Smooth muscle cell (in vitro differentiated cells): ENCODE measurements around the gene FPGS. TPM values are rescaled to one million over a fixed set of nuclear protein-coding genes. Genes with fewer than 3 reads are reported as not detected.

Experiments used
- DNase-seq: peaks from one replicate; lab custom pipeline; 2025; ENCODE audit not compliant: unreplicated experiment; lab: John Stamatoyannopoulos, UW
- H2AFZ ChIP-seq: fragments of 200-600 bp; sonication (generic); 2 replicates; pipeline ENCODE4 v1.6.0; 2016; ENCODE audit warnings: antibody characterized with exemption, low read depth, mild to moderate bottlenecking
- H3F3A ChIP-seq: fragments of 200-600 bp; sonication (generic); 2 replicates; pipeline ENCODE4 v1.6.0; 2017; ENCODE audit warnings: antibody characterized with exemption, low read depth
- H3K27ac ChIP-seq: fragments of 200-600 bp; sonication (generic); 2 replicates; pipeline ENCODE4 v1.5.1; 2016; ENCODE audit warnings: low read depth, mild to moderate bottlenecking
- H3K27me3 ChIP-seq: fragments of 200-600 bp; sonication (generic); 2 replicates; pipeline ENCODE4 v1.6.1; 2016; ENCODE audit warnings: low read depth, mild to moderate bottlenecking
- H3K36me3 ChIP-seq: fragments of 200-600 bp; sonication (generic); 2 replicates; pipeline ENCODE4 v1.5.1; 2016; ENCODE audit warnings: low read depth
- H3K4me1 ChIP-seq: fragments of 200-600 bp; sonication (generic); 2 replicates; pipeline ENCODE4 v1.5.1; 2016; ENCODE audit warnings: low read depth
- H3K4me2 ChIP-seq: fragments of 200-600 bp; sonication (generic); 2 replicates; pipeline ENCODE4 v1.6.0; 2016; ENCODE audit warnings: mild to moderate bottlenecking
- H3K4me3 ChIP-seq: fragments of 200-600 bp; sonication (generic); 2 replicates; pipeline ENCODE4 v1.5.1; 2016; ENCODE audit warnings: mild to moderate bottlenecking
- H3K79me2 ChIP-seq: fragments of 200-600 bp; sonication (generic); 2 replicates; pipeline ENCODE4 v1.6.0; 2016; ENCODE audit warnings: low read depth, mild to moderate bottlenecking
- H3K9ac ChIP-seq: fragments of 200-600 bp; sonication (generic); 2 replicates; pipeline ENCODE4 v1.6.0; 2016; ENCODE audit warnings: low read depth
- H3K9me3 ChIP-seq: fragments of 200-600 bp; sonication (generic); replicated peaks from 2 replicates; pipeline ENCODE4 v1.5.1; 2016; ENCODE audit warnings: low read depth
- H4K20me1 ChIP-seq: fragments of 200-600 bp; sonication (generic); 2 replicates; pipeline ENCODE4 v1.6.0; 2016; ENCODE audit warnings: low read depth
- WGBS: methylation state at CpG from one replicate; pipeline ENCODE4 v1.1.7; 2016; ENCODE audit warnings: low lambda C conversion rate; 5-methylcytosine and 5-hydroxymethylcytosine counted together
- polyA plus RNA-seq: library from polyadenylated mRNA; unstranded; fragments of >200 nt; fragmentation: Nextera tagmentation; extraction: Ambion mirVana; gene quantifications from 2 replicates; pipeline ENCODE4 v1.2.1, GENCODE V29; 2016
- total RNA-seq: library from RNA; depleted of rRNA; stranded (reverse); fragments of >200 nt; gene quantifications from 2 replicates; pipeline ENCODE4 v1.2.3, GENCODE V29; 2014
- TF ChIP-seq, protein P1 (sequence below): fragments of 200-600 bp; sonication (generic); IDR thresholded peaks from 2 replicates; pipeline ENCODE4 v1.5.1; 2017; ENCODE audit warnings: borderline replicate concordance, mild to moderate bottlenecking, antibody characterized with exemption; ENCODE audit not compliant: insufficient read depth, poor library complexity, severe bottlenecking

FPGS gene
- total and polyA plus RNA-seq, 2 experiments from 2014 or later: 12.9 to 34.9 TPM

DNA sequence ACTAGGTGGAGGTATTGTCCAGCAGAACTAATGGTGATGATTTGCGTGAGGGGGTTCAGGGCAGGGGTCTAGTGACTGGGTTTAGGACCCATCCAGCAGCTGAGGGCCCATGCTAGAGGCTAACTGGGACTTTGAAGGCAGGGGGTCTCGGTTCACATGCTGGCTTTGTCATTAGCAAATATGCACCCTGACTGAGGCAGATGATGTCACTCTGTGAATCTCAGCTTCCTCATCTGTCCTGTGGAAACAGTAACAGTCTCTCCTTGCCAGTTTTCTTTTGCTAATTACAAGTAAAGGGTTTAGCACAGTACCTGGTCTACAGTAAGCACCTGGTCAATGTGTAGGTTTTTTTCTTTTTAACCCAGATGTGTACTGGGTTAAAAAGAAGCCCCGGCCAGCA is 29.4 kb upstream of the FPGS start:
- Histone ChIP-seq H3K4me1 (peaks cover 8% of the 10 kb centered on the region), H3K27me3 (no peaks in the 10 kb centered on the region), H4K20me1 (no peaks in the 10 kb centered on the region), H3K4me3 (no peak overlapping the region), H3K4me2 (no peak overlapping the region), H3K79me2 (no peaks in the 10 kb centered on the region), H2AFZ (no peak overlapping the region), H3K27ac (no peak overlapping the region), H3K9me3 (no peaks in the 10 kb centered on the region), H3K36me3 (no peaks in the 10 kb centered on the region), H3F3A (no peaks in the 10 kb centered on the region), H3K9ac (no peak overlapping the region)
- 82% methylated on average over 3 of the region's 3 CpGs for WGBS
- TF ChIP-seq, protein P1, sequence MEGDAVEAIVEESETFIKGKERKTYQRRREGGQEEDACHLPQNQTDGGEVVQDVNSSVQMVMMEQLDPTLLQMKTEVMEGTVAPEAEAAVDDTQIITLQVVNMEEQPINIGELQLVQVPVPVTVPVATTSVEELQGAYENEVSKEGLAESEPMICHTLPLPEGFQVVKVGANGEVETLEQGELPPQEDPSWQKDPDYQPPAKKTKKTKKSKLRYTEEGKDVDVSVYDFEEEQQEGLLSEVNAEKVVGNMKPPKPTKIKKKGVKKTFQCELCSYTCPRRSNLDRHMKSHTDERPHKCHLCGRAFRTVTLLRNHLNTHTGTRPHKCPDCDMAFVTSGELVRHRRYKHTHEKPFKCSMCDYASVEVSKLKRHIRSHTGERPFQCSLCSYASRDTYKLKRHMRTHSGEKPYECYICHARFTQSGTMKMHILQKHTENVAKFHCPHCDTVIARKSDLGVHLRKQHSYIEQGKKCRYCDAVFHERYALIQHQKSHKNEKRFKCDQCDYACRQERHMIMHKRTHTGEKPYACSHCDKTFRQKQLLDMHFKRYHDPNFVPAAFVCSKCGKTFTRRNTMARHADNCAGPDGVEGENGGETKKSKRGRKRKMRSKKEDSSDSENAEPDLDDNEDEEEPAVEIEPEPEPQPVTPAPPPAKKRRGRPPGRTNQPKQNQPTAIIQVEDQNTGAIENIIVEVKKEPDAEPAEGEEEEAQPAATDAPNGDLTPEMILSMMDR: no peak
- DNase-seq: no peak

- no peak overlapping the region for H3K4me3 ChIP-seq
- no peak overlapping the region for H3K9ac ChIP-seq
- no peaks in the 10 kb centered on the region for H3K9me3 ChIP-seq
- no peak overlapping the region for H3K27ac ChIP-seq
- no peaks in the 10 kb centered on the region for H3K79me2 ChIP-seq
- WGBS: 95% methylated on average over 10 of the region's 10 CpGs
- no peaks in the 10 kb centered on the region for H4K20me1 ChIP-seq
- no peaks in the 10 kb centered on the region for H3K36me3 ChIP-seq
- H3K4me2 ChIP-seq: no peak overlapping the region
- no peaks in the 10 kb centered on the region for H3K27me3 ChIP-seq
- peaks cover 8% of the 10 kb centered on the region for H3K4me1 ChIP-seq
- TF ChIP-seq, protein P1: no peak
- no peak for DNase-seq
- H3F3A ChIP-seq: no peaks in the 10 kb centered on the region
- H2AFZ ChIP-seq: no peak overlapping the region
These were observed 28.7 kb upstream of the FPGS start for GRCh38 chr9:127773981-127774380.

DNA sequence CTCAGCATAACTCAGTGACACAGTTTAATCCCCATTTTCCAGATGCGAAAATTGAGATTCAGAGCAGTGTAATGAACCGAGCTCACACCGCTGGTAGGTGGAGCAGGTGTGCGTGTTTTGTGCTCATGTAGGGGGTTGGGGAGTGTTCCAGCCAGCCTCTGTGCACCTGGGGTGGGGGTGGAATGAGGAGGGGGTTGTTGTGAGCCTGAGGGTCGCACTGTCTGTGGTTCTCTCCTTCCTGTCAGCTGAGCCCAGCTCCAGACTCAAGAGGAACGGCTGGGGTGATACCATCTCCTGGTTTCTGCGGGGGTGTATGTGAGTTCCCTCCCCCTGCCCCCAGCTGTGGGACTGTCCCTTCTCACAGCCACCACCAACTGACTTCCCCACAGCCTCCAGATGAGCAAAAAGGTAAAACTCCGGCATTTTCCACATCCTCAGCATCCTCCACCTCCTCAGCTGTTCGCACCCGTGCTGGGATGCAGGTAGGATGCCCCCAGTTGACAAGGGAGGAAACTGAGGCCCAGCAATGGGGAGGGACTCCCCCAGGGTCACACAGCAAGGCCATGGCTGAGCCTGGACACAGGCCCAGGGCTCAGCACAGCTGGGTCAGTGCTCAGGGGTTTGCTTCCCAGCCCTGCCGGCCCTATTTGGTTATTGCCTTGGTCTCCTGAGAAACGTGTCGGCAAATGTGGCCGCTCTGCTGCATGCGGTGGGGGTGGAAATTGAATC is 26.3 kb upstream of the FPGS start:
- no peaks in the 10 kb centered on the region for H3F3A ChIP-seq
- H3K9ac ChIP-seq: no peak overlapping the region
- 75% methylated on average over 15 of the region's 15 CpGs for WGBS
- H3K79me2 ChIP-seq: no peaks in the 10 kb centered on the region
- DNase-seq: no peak
- no peak overlapping the region for H3K4me2 ChIP-seq
- H3K4me1 ChIP-seq: peaks cover 3% of the 10 kb centered on the region
- no peak overlapping the region for H3K27ac ChIP-seq
- no peaks in the 10 kb centered on the region for H3K9me3 ChIP-seq
- H3K36me3 ChIP-seq: no peaks in the 10 kb centered on the region
- H3K27me3 ChIP-seq: no peaks in the 10 kb centered on the region
- H3K4me3 ChIP-seq: no peak overlapping the region
- H4K20me1 ChIP-seq: no peaks in the 10 kb centered on the region
- H2AFZ ChIP-seq: no peak overlapping the region
- TF ChIP-seq, protein P1: no peak

GRCh38 chr9:127776924-127777289 is 25.8 kb upstream of the FPGS start:
- Histone ChIP-seq H3F3A (no peaks in the 10 kb centered on the region), H2AFZ (no peak overlapping the region), H3K4me3 (no peak overlapping the region), H3K27me3 (no peaks in the 10 kb centered on the region), H3K79me2 (no peaks in the 10 kb centered on the region), H3K9me3 (no peaks in the 10 kb centered on the region), H4K20me1 (no peaks in the 10 kb centered on the region), H3K4me2 (no peak overlapping the region), H3K4me1 (no peaks in the 10 kb centered on the region), H3K36me3 (no peaks in the 10 kb centered on the region), H3K27ac (no peak overlapping the region), H3K9ac (no peak overlapping the region)
- 89% methylated on average over 5 of the region's 5 CpGs for WGBS
- DNase-seq: no peak
- TF ChIP-seq, protein P1: no peak
